Endothelial cell of umbilical vein (primary cell): ENCODE data around the gene ART5. TPM values are rescaled to one million over a fixed set of nuclear protein-coding genes. Genes with fewer than 3 reads are reported as not detected.

Experiments used
- BruUV-seq: library from RNA; stranded (reverse); fragments of 400-500 nt; replicated peaks from 2 replicates; lab custom pipeline; 2021; lab: Mats Ljungman, UMichigan
- CTCF ChIA-PET: fragments of 300-600, 350-600 bp; sonication (Branson Sonifier 250); formaldehyde crosslinking; loops from one replicate; lab custom pipeline; 2021; ENCODE audit warnings: antibody characterized with exemption, inconsistent platforms; lab: Charles Lee
- POLR2A ChIA-PET: fragments of 300-600, 350-600 bp; sonication (Branson Sonifier 250); formaldehyde crosslinking; loops from one replicate; lab custom pipeline; 2021; ENCODE audit warnings: antibody characterized with exemption, inconsistent platforms; lab: Charles Lee
- DNase-seq: peaks from one replicate; pipeline ENCODE4 v3.0.0-alpha.2; 2011; ENCODE audit warnings: low read depth, low spot score
- FAIRE-seq: peaks from 2 replicates; lab custom pipeline; 2011; peaks lifted over from hg19 to GRCh38; lab: Jason Lieb, UNC
- H2AFZ ChIP-seq: 2 replicates; pipeline ENCODE4 v1.6.0; 2012; ENCODE audit warnings: low read depth, low read length, control low read depth, inconsistent platforms
- H3K27ac ChIP-seq: 2 replicates; pipeline ENCODE4 v1.5.1; 2011; ENCODE audit warnings: low read depth, mild to moderate bottlenecking, control low read depth, low read length, moderate library complexity; ENCODE audit not compliant: insufficient read depth
- H3K27me3 ChIP-seq, 2 experiments: 2 replicates each; pipeline versions ENCODE4 v1.6.0 to v1.6.1; 2011; ENCODE audit warnings: low read length in 2 of 2, mixed read lengths in 1 of 2; ENCODE audit not compliant: control insufficient read depth in 2 of 2, insufficient read depth in 2 of 2
- H3K36me3 ChIP-seq, 2 experiments: 2 replicates in 1 of 2; 3 replicates in 1 of 2; pipeline ENCODE4 v1.5.1; 2011; ENCODE audit warnings: low read length in 2 of 2, mild to moderate bottlenecking in 1 of 2, moderate library complexity in 1 of 2; ENCODE audit not compliant: control insufficient read depth in 2 of 2, insufficient read depth in 2 of 2; ENCODE audit errors: extremely low read depth in 1 of 2
- H3K4me1 ChIP-seq: 3 replicates; pipeline ENCODE4 v1.5.1; 2011; ENCODE audit warnings: mild to moderate bottlenecking, low read length; ENCODE audit not compliant: control insufficient read depth, insufficient read depth; ENCODE audit errors: extremely low read depth
- H3K4me2 ChIP-seq: 2 replicates; pipeline ENCODE4 v1.6.1; 2011; ENCODE audit warnings: low read length, control low read depth, mixed read lengths; ENCODE audit not compliant: insufficient read depth
- H3K4me3 ChIP-seq, 3 experiments: fragments of 200-600 bp in 1 of 3; sonication (generic), shearing (Covaris generic) in 1 of 3; replicated peaks in 1 of 3; 2 replicates each; pipeline ENCODE4 v1.5.1; 2011 to 2016; ENCODE audit warnings: control low read depth in 3 of 3, low read length in 3 of 3, mild to moderate bottlenecking in 2 of 3, inconsistent platforms in 1 of 3, low read depth in 1 of 3, moderate library complexity in 1 of 3; ENCODE audit not compliant: insufficient read depth in 1 of 3
- H3K79me2 ChIP-seq: 2 replicates; pipeline ENCODE4 v1.6.0; 2012; ENCODE audit warnings: low read length, inconsistent platforms; ENCODE audit not compliant: control insufficient read depth, insufficient read depth
- H3K9ac ChIP-seq: replicated peaks from 2 replicates; pipeline ENCODE3; 2011; ENCODE audit warnings: low read length, control low read depth; ENCODE audit not compliant: insufficient read depth; ENCODE audit errors: extremely low read depth
- H3K9me1 ChIP-seq: replicated peaks from 3 replicates; pipeline ENCODE4 v1.6.0; 2011; ENCODE audit warnings: mild to moderate bottlenecking, low read length; ENCODE audit not compliant: control insufficient read depth, insufficient read depth; ENCODE audit errors: extremely low read depth
- H3K9me3 ChIP-seq: replicated peaks from 2 replicates; pipeline ENCODE4 v1.5.1; 2012; ENCODE audit warnings: low read length, inconsistent platforms; ENCODE audit not compliant: control insufficient read depth, insufficient read depth
- H4K20me1 ChIP-seq: replicated peaks from 2 replicates; pipeline ENCODE3; 2011; ENCODE audit warnings: mild to moderate bottlenecking, low read length; ENCODE audit not compliant: control insufficient read depth, insufficient read depth; ENCODE audit errors: extremely low read depth
- FOS ChIP-seq: IDR thresholded peaks from 2 replicates; pipeline ENCODE4 v1.6.1; 2011; ENCODE audit warnings: mild to moderate bottlenecking, low read length, moderate library complexity, borderline replicate concordance; ENCODE audit not compliant: insufficient read depth
- MYC ChIP-seq: IDR thresholded peaks from one replicate; pipeline ENCODE4 v1.6.1; 2011; ENCODE audit warnings: mild to moderate bottlenecking, low read depth, low read length
- dilution Hi-C: fragments of 300-500 bp; cut with MboI; formaldehyde crosslinking; loops from one replicate; pipeline ENCODE4 v1.15.0; 2019; ENCODE audit warnings: low sequenced_read_pairs; ENCODE audit not compliant: extremely low pct_ligation_motif_present
- intact Hi-C: fragments of 100-400 bp; cut with micrococcal nuclease; formaldehyde crosslinking; loops from one replicate; pipeline ENCODE4 v1.10.0; 2022
- polyA plus RNA-seq, 4 experiments: library from polyadenylated mRNA; depleted of rRNA in 3 of 4; stranded (reverse) in 3 of 4; unstranded in 1 of 4; fragments of >200 nt; gene quantifications; 2 replicates each; pipeline versions ENCODE4 v1.2.1 to v1.2.3, GENCODE V29; 2011 to 2012; ENCODE audit warnings: missing spikeins in 1 of 4
- total RNA-seq: library from RNA; stranded (reverse); gene quantifications from 2 replicates; pipeline ENCODE4 v1.2.3, GENCODE V29; 2021
- TF ChIP-seq, protein P1 (sequence below): IDR thresholded peaks from 2 replicates; pipeline ENCODE4 v1.6.1; 2011; ENCODE audit not compliant: insufficient read depth, insufficient read length
- TF ChIP-seq, protein P2 (sequence below), 2 donors: IDR thresholded peaks; 1 replicate in 1 of 2; 2 replicates in 1 of 2; pipeline ENCODE4 v1.5.1; 2011; ENCODE audit warnings: low read length in 2 of 2, mild to moderate bottlenecking in 2 of 2, moderate library complexity in 2 of 2, control low read depth in 1 of 2, inconsistent platforms in 1 of 2, low read depth in 1 of 2; ENCODE audit not compliant: insufficient read depth in 1 of 2; ENCODE audit errors: extremely low read depth in 1 of 2

ART5 gene
- total and polyA plus RNA-seq, 2 donors (not counting 3 experiments of a cell fraction or from before 2014, with no cell fraction given), result not detected

DNA sequence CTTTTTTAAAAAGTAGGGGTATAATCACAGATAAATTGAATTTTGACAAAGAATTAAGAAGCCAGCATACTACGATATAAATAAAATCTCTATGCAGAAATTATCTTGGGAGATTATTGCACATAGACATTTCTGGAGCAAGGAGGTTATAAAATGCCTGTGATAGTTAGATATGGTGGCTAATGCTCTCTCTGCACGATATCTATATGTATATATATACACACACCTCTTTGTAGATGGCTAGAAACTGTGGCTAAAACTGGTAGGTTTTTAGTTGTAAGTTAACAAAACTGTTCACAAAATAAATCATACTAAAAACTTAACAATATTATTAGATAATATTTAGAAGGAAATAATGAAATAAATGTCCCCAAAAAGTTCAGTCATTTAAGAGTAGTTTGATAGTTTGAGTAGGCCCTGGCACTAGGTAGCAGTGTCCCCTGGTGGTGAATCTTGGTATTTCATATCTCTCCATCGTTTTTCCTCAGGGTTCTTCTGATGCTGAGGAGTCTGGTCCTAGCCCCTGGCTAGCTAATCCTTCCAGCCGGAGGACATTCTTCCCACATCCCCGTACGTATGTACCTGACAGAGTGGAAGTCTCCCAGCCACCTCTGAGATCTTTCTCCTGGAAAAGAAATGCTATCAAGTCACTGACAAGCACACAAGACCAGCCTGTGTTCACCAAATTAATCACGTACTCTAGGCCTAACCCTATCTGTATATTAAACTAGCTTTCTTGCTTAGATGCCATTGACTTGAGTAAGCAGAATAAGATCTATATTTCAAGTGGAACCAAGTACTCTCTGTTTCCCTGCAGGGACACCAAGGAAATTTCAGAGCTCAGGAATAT lies 32.2 kb downstream of the ART5 start:
- POLR2A ChIA-PET, result no interaction called here

More for the DNA sequence above, 32.2 kb downstream of the ART5 start:
- Histone ChIP-seq H3K9me3 (no peaks in the 10 kb centered on the region), H2AFZ (no peak overlapping the region), H3K4me2 (no peak overlapping the region), H3K9ac (no peak overlapping the region), H3K4me1 (no peaks in the 10 kb centered on the region), H3K79me2 (no peaks in the 10 kb centered on the region), H3K36me3 (no peaks in the 10 kb centered on the region), H3K27me3 (no peaks in the 10 kb centered on the region), H4K20me1 (no peaks in the 10 kb centered on the region), H3K27ac (no peak overlapping the region), H3K9me1 (no peaks in the 10 kb centered on the region), H3K4me3 (no peak overlapping the region)
- TF ChIP-seq MYC (no peak), FOS (no peak)
- TF ChIP-seq, protein P1, sequence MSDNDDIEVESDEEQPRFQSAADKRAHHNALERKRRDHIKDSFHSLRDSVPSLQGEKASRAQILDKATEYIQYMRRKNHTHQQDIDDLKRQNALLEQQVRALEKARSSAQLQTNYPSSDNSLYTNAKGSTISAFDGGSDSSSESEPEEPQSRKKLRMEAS, result no peak
- TF ChIP-seq, protein P2, sequence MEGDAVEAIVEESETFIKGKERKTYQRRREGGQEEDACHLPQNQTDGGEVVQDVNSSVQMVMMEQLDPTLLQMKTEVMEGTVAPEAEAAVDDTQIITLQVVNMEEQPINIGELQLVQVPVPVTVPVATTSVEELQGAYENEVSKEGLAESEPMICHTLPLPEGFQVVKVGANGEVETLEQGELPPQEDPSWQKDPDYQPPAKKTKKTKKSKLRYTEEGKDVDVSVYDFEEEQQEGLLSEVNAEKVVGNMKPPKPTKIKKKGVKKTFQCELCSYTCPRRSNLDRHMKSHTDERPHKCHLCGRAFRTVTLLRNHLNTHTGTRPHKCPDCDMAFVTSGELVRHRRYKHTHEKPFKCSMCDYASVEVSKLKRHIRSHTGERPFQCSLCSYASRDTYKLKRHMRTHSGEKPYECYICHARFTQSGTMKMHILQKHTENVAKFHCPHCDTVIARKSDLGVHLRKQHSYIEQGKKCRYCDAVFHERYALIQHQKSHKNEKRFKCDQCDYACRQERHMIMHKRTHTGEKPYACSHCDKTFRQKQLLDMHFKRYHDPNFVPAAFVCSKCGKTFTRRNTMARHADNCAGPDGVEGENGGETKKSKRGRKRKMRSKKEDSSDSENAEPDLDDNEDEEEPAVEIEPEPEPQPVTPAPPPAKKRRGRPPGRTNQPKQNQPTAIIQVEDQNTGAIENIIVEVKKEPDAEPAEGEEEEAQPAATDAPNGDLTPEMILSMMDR (IDR thresholded peaks at IDR 0.05; ENCODE audit: extremely low read depth in 1 of 2, insufficient read depth in 1 of 2, low read depth in 1 of 2, low read length in 2 of 2), result peak; percentile 67 to 75
- dilution Hi-C loops, result no loop called here
- peak; percentile 61 for DNase-seq
- peak; percentile 55 for FAIRE-seq
- BruUV-seq, result no TSS peak
- intact Hi-C loops, result loop anchor here (1.0 to 10.0 kb wide), 2 partner anchors 125 to 155 kb away; no protein-coding TSS in a partner anchor
- CTCF ChIA-PET, result interaction anchor here (0.9 to 2.0 kb wide), 5 partner anchors 9 to 156 kb away, joined by 3 to 5 read pairs (median 3); no protein-coding TSS in a partner anchor
